HG03064 (cell line): ENCODE results near the gene ALLC.

Experiments
- ATAC-seq: cut with Tn5 transposase; IDR thresholded peaks from one replicate; pipeline ENCODE4 v1.9.1; 2021; ENCODE audit warnings: low read depth; ENCODE audit not compliant: unreplicated experiment

Gene ALLC

GRCh38 chr2:3742743-3743508 lies 84.9 kb downstream of the ALLC start:
- ATAC-seq, result no peak

GRCh38 chr2:3743951-3744555 lies 86.1 kb downstream of the ALLC start:
- ATAC-seq, result no peak

GRCh38 chr2:3745920-3746319 lies 87.9 kb downstream of the ALLC start:
- ATAC-seq, result no peak

DNA sequence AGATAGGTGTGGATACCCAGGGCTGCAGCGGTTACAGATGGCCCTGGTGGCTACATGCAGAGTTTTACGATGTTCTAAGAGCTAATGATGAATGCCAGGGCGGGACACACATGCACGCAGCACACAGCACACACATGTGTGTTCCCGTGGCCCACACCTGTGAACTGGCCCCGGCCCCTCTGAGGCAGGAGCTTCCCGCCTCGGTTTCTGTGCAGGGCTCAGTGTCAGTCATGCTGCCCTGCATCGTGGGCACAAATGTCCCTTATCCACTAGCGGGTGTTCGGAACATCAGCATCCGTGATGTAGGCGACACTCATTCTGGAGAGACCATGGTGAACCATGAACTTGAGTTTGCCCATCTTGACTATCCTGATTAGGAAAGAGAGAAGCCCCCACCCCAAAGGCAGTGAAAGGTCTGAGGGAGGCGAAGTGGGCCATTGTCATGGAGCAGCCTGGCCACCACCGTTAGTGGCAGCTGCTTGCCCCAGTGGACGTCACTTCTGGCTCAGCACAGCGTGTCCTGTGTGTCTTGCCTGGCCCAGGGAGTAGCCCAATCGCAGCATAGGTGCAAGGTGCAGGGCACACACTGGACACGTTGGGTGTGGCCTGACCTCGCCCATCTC lies 89.1 kb downstream of the ALLC start:
- no peak for ATAC-seq

DNA sequence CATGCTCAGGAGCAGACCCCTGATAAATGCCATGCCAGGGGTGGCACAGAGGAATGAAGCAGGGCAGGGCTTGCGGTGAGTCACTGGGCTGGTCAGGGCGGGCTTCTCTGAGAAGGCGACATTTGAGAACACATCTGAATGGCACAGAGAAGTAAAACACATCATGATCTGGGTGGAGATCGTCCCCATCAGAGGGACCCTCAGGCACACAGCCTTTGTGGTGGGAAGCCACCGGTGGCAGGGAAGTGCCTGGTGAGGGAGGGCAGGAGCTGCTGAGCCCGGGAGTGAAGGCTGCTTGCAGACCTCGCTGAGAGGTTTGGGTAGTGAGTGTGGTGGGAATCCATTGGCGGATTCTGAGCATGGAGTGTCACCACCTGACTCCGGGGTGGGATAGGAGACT lies 89.8 kb downstream of the ALLC start:
- ATAC-seq, result no peak

DNA sequence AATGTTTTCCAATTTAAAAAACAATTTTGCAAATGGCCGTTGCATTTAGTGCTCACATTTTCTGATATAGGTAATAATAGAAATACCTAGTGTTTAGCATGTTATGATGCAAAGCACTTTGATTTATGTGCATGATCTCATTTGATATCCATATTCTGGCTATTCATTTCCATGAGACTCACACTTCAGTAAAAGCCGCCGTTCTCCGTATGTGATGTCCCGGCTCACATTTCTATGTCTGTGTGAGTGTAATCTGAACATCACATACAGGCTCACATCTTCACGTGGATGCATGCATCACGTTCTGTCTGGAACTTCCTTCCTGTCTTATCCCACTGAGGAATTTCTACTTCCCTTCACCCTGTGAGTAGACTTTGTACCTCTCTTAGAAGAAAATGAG lies 91.2 kb downstream of the ALLC start:
- no peak for ATAC-seq

DNA sequence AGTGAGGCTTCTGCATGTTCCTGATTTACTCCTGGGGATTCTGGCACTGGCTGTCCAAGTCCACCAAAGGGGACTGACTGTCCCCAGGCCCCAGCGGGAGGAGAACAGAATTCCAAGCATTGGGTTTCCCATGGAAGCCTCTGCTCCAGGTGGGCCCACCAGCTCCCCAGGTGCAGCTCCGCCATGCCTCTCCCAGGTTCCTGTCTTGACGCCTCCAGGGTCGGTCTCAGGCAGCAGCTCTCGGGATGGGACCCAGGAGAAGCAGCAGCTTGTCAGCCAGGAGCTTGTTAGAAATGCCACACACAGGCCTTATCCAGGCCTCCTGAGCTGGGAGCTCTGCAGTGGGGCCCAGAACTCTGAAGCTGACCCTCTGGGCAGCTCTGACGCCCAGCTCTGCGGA lies 93.3 kb downstream of the ALLC start:
- ATAC-seq, result no peak

DNA sequence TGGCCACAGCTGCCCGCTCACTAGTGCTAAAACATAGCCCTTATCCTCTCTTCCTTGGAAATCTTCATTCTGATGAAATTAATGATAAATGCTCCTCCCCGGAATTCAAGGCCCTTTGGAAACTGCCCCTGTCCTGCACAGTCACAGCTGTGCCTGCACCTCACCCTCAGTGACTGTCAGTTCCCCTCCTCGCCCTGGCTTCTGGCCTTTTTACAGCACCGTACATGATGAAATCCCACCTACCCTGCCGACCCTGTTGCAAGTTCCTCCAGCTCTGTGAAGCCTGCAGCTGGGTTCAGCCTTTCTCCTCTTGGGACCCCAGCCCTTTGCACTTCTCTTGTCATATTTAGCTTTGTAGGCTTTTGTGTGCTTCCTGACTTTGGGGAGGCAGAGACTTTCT lies 93.8 kb downstream of the ALLC start:
- no peak for ATAC-seq
